GM21737 (cell line): ENCODE data around the gene MRPL40.
"Not testable (repeated sequence)": the region's sequence is repeated elsewhere in the genome, so short reads cannot be mapped to it uniquely, and the experiment has no call there.

Source experiments
- ATAC-seq: cut with Tn5 transposase; IDR thresholded peaks from one replicate; pipeline ENCODE4 v1.9.1; 2021; ENCODE audit warnings: mild to moderate bottlenecking, moderate library complexity; ENCODE audit not compliant: unreplicated experiment

The MRPL40 gene

DNA sequence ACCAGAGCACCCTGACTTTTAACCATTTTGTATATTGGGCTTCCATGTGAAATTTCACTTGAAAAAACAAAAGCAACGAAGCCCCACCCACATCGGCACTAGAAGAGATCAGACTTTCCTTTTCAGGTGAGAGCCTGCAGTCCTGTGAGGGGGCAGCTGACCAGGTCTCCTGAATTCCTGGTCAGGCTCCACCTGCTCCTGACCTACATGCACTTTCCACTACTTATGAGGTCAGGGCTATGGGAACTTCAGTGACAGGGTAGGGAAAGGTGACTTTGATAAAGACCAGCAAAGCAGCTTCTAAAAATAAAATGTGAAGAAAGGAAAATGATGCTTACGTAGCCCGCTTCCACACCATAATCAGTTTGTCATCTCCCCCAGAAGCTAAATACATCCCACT lies 25.5 kb upstream of the MRPL40 start:
- no peak for ATAC-seq

DNA sequence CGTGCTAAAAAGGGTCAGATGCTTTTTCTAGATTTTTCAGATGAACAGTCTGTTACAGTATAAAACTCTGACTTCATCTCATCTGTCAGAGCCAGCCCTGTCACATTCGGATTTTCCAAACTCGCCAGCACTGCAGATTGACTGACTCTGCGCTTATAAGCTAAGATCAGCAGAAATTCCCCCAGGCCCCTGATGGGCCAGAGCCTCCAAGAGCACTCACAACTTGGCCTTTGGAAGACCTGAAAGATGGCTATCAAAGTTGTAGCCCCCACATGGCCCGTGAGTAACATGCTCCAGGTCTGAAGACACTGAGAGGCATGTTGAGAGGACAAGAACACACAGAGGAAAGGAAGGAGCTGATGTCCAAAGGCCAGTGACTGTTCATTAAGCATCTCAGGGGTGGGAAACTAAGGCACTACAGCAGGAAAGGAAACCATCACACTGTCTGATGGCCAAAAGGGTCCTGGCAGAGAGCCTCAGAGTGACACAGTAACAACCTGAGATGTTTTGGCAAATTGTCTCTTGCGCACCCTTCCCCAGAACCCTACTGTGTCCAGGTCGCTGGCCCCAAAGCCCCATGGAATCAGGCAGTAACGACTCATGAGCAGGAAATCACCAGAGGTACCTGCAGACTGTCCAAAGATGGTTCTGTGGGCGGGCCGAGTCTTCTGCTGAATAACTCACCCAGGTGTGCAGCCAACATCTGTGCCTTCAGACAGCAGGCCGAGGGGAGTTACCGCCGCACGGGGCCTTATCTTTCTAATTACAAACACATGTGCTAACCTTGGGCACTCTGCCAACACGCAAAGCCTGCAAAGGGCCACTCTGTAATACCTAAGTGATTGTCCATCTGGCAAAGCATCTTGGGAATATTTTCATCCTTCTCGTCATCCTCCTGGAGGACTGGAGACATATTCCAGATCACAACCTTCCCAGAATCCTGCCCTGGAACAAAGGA lies 24.4 kb upstream of the MRPL40 start:
- no peak for ATAC-seq

DNA sequence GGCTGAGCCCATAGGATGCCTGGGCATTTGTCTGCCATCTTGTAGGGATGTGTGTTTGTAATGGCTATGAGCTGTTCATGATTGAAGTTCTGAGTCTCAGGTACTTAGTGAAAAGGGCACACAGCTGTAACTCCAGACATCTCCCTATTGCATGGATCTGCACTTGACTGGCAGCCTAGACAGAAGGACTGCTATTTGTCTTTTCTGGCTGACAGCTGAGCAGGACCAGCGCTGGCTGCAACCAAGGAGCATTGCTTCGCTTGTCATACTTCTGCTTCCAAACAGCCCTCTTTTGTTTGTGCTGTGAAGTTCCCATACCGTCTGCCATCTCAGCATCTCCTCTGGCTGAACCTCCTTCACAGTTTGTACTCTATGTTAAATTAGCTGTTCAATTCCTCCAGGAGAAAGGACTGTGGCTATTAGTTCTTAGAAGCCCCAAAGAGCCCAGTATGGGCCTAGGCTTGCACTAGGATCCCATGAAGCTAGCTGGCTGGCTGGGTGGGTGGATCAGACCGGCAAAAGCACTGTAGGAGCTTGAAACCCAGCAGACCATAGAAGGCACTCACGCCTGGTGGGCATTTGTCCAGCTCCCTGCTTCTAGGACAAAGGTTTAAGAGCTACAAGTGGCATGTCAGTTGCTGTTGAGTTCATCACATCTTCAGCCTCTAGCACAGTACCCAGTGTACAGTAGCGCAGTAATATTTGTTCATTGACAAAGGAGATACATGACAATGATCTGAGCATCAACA lies 21.2 kb upstream of the MRPL40 start:
- no peak for ATAC-seq

DNA sequence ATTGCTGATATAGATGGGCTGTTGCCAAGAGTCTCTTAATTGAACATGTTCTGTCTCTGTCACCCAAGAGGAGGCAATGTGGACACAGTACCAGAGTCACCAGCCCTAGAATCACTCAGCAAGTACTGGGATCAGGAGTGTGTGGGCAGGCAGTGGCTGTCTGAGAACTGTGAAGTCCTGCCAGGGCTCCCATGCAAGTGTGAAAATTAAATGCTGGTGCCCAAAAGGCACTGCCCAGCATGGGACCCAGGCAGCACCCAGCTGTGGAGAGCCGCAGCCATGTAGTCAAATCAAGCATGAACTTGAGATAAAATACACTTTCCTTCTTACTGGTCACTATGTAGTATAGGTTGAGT lies 20.7 kb upstream of the MRPL40 start:
- no peak for ATAC-seq

DNA sequence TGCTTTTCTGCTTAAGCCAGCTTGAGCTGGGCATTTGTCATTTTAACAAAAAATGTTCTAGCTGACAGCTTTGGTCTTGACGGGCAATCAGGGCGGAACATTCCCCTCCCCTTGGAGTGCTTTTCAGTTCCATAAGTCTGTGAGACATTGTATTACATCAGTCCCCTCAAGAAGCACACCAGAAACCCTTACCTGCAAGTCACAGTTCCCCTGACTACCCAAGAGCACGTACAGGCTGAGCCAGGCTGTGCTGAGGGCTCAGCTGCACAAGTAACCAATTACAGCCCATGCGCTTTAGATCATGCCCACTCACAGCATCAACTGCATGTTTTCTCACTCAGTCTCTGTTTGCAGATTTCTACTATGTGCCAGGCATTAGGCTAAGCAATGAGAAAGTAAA lies 19.9 kb upstream of the MRPL40 start:
- no peak for ATAC-seq

DNA sequence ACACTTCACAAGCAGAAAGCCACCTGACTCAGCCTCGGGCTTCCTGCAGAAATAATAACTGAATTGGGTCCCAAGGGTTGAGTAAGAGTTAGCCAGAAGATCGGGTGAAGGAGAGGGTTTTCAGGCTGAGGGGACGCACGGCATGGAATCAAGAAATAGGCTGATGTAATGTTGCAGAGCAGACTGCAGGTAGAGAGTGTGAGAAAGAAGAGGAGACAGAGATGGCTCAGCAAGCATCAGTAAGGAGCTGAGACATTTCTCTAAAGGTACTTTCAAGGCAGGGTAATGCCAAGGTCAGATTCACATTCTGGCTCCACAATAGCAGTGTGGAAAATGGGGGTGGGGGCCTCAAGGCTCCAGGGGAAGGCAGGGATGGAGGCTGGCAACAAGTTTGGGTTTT lies 19.4 kb upstream of the MRPL40 start:
- no peak for ATAC-seq

- no peak for ATAC-seq
Measured at GRCh38 chr22:19419086-19419463, 13.3 kb upstream of the MRPL40 start.

GRCh38 chr22:19419464-19420178 lies 12.7 kb upstream of the MRPL40 start:
- peak; percentile 74 for ATAC-seq

- no peak for ATAC-seq
Measured at GRCh38 chr22:19420321-19420720, 12.0 kb upstream of the MRPL40 start.

GRCh38 chr22:19422440-19423301 lies 9.7 kb upstream of the MRPL40 start:
- ATAC-seq, result no peak

DNA sequence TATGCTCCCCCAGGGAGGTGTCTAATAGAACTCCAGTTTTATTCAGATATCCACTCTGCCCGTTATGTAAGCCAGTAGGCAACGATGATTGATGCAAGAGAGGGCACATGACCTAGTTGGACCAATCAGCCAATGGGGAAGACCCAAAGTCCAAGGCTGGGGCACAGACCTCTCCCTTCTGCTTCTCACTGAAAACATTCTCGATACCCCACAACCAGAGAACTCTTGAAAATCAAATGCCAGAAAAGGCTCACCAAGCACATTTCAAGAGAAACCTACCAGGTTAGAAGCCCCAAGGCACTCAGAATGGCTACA lies 8.2 kb upstream of the MRPL40 start:
- no peak for ATAC-seq

DNA sequence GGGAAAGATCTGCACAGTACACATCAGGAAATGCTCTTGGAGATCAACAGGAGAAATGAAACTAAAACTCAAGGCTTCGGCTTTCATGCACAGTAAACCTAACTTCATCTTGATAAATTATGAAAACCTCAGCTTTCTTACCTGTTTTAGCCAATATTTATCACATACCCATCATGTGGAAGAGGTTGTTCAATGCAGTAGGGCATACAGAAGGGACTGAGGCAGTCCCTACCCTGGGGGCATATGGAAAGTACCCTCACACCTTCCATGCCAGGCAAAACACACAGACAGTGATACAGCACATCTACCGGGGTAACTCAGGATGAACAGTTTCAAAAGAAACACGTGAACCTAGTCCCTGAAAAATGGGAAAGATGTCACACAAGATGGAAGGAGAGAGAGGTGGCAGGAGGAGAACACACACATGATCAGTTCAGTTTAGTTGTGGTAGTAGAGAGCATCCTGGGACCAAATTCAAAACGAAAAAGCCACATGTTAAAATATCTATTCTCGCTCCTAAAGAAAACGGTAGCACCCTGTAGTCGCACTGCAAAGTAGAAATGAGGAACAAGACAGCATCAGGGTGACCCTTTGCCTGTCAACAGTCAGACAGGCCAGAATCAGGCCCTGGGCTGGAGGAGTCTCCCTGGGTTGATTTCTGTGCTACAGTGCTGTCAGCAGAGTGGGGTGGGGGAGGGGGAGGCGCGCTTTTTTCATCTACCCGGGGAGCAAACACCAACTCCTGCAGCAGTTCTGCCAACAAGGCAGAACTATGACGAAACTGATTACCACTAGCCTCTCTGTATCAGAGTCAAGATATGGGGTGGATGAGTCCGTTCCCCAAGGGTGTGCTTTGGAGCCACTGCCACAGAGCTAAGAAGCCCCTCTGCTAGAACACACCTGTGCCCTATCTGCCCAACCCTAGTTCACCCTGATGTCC lies 2.1 kb upstream of the MRPL40 start:
- no peak for ATAC-seq

DNA sequence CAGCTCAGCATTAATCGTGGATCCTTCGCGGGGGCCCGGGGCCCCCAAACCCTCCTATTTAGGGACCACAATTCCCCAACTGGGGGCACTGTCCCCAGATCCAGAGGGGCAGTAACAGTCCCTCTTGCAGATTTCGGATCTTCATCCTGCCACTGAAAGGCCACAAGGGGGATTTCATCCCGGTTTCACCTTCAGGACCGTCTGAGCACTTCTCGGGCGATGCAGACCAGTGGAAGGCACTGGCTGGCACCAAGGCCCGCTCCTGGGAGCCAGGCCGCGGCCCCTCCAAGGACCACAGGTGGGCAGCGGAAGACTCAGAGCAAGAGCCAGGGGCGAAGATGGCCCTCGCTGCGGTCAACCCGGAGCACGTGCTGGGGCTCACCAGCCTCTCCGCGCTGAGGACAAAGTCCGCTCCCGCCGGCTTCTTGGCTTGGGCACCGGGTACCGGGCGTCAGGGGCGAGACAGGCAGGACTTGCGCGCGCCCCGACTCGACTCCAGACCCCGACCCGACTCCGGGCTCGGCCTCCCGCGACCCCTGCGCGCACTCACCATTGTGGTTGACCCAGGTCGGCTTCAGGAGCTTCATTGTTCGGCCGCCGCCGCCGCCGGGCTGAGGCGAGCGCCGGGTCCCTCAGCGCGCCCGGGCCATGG lies 1.3 kb upstream of the MRPL40 start:
- peak; percentile 2 for ATAC-seq

- ATAC-seq, result peak; percentile 45
Measured at GRCh38 chr22:19431649-19432132, 654 bp upstream of the MRPL40 start, which contains the start of gene HIRA. HIRA (minus strand) TSS chr22:19431733; CDS start chr22:19431476, 257 bp downstream.

GRCh38 chr22:19434401-19434800 lies 2.1 kb downstream of the MRPL40 start:
- ATAC-seq, result no peak

DNA sequence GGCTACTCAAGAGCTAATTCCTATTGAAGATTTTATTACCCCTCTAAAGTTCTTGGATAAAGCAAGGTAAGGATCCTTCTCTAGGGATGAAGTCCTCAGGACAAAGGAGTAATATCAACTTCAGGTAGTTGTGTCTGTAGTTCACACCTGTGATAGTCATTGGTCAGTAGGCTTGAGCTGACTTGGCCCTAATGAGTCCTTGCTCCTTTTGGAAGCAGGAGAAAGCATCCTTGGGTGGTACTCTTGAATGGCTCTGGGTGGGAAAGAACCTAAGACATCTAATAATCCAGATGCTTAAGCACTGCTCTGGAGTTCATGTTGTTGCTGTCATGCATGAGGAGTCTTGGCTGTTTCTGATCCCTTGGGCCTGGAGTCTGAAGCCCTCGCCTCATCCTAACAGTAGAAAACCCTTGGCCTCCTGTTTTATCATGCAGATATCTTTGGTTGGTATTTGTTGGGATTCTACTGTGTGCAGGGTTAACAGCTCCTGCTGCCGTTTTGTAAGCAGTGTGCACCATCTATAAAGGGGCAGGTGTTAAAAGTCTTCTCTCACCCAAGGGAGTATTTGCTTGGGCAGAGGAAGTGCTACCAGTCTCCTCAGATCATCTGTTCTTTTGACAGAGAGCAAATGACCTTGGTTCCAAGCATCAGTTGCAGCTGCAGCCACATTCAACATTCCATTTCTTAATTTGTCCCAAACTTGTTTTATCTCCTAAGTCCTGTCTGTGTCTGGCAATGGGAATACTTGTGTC lies 2.7 kb downstream of the MRPL40 start:
- no peak for ATAC-seq

GRCh38 chr22:19436444-19437161 lies 4.3 kb downstream of the MRPL40 start:
- not testable (repeated sequence) for ATAC-seq

DNA sequence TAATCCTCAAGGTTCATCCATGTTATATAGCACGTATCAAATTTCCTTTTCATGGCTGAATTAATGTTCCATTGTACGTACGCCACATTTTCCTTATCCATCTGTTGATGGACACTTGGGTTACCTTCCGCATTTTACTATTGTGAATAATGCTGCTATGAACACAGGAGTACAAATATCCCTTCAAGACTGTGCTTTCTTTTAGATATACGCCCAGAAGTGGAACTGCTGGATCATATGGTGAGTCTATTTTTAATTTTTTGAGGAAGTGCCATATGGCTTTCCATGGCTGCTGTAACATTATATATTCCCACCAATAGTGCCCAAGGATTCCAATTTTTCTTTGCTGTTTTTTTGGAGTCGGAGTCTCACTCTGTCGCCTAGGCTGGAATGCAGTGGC lies 6.0 kb downstream of the MRPL40 start:
- no peak for ATAC-seq
